ENCODE data around the gene KLF6. TPM values are rescaled to one million over a fixed set of nuclear protein-coding genes. Genes with fewer than 3 reads are reported as not detected.

Gene KLF6
- polyA plus RNA-seq, 1 experiment: 79.0 TPM

DNA sequence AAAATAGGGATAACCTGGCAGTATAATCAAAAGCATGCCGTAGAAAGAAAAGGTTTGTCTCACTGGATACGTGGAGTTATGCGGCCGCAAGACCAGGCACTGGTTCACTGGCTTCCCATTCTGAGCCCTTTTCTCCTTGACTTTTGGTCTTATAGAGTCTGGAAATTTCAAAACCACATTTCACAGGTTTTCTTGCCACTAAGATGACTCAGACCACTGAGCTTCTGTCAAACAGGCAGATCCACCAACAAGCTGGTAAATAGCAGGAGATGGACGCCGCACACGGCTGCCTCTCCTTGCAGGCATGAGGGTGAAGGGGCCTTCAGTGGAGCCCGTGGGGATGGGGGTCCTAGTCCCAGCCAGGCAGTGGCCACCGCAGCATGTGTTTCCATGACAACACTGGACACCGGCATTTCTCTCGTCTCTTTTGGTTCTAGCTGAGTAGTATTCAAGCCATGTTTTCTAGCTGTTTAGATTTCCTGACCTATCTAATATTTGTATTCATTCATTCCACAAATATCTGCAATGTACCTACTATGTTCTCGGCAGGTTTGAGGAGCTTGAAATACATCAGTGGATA, 55.5 kb downstream of the KLF6 start:
- POLR2A ChIA-PET: no interaction called here
- DNase-seq (ENCODE audit: low read depth): no peak
- TF ChIP-seq, protein P1, sequence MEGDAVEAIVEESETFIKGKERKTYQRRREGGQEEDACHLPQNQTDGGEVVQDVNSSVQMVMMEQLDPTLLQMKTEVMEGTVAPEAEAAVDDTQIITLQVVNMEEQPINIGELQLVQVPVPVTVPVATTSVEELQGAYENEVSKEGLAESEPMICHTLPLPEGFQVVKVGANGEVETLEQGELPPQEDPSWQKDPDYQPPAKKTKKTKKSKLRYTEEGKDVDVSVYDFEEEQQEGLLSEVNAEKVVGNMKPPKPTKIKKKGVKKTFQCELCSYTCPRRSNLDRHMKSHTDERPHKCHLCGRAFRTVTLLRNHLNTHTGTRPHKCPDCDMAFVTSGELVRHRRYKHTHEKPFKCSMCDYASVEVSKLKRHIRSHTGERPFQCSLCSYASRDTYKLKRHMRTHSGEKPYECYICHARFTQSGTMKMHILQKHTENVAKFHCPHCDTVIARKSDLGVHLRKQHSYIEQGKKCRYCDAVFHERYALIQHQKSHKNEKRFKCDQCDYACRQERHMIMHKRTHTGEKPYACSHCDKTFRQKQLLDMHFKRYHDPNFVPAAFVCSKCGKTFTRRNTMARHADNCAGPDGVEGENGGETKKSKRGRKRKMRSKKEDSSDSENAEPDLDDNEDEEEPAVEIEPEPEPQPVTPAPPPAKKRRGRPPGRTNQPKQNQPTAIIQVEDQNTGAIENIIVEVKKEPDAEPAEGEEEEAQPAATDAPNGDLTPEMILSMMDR (IDR thresholded peaks at IDR 0.05; ENCODE audit: insufficient read depth, low read depth, low read length): no peak
- no peaks in the 10 kb centered on the region for H3K36me3 ChIP-seq (ENCODE audit: control insufficient read depth, insufficient read depth, low read length)
- no peak overlapping the region for H3K4me3 ChIP-seq (ENCODE audit: low read depth, low read length)
- CTCF ChIA-PET: interaction anchor here (0.7 kb wide), 1 partner anchor 26 kb away, joined by 3 read pairs; no protein-coding TSS in a partner anchor
- no peaks in the 10 kb centered on the region for H3K27me3 ChIP-seq (ENCODE audit: control insufficient read depth, insufficient read depth, low read length)

DNA sequence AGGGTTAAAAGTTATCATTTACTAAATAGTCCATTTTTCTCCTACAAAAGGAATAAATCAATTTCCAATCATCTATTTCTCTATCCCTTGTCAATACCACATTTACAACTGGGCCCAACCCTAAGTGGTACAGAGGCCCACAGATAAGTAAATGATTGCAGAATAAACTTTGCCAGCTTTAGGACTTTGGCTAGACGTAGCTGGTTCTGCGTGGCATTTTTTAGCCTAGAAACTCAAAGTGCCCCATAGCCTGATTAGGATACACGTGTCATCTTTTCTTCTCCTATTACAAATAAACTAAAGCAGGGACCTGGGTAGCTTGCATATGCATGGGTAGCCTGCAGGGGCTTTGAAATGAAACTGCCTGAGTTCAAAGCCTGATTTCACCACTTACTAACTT, 56.4 kb downstream of the KLF6 start:
- ChIA-PET CTCF (no interaction called here), POLR2A (interaction anchor here (0.6 kb wide), 1 partner anchor 250 kb away, joined by 4 read pairs; no protein-coding TSS in a partner anchor)
- Histone ChIP-seq H3K27me3 (ENCODE audit: control insufficient read depth, insufficient read depth, low read length) (no peaks in the 10 kb centered on the region), H3K36me3 (ENCODE audit: control insufficient read depth, insufficient read depth, low read length) (no peaks in the 10 kb centered on the region), H3K4me3 (ENCODE audit: low read depth, low read length) (no peak overlapping the region)
- no peak for DNase-seq (ENCODE audit: low read depth)
- TF ChIP-seq, protein P1 (IDR thresholded peaks at IDR 0.05; ENCODE audit: insufficient read depth, low read depth, low read length): no peak

DNA sequence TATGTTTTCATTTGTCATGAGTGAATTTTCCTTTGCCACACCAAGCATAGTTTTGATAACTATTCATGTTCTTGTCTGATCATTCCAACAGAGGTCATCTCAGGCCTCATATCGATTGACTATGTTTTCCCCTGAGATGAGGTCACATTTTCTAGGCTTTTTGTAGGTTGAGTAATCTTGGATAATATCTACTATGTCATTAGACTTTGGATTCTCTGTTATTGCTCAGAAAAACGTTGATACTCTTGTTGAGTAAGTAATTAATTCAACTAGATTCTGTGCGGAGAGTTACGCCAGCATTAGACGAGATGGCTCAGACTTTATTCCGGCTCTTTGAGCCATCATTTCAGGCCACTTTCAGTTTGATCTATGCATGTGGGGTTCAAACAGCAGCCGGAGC, 57.7 kb downstream of the KLF6 start:
- ChIA-PET POLR2A (no interaction called here), CTCF (no interaction called here)
- Histone ChIP-seq H3K36me3 (ENCODE audit: control insufficient read depth, insufficient read depth, low read length) (no peaks in the 10 kb centered on the region), H3K27me3 (ENCODE audit: control insufficient read depth, insufficient read depth, low read length) (no peaks in the 10 kb centered on the region), H3K4me3 (ENCODE audit: low read depth, low read length) (no peak overlapping the region)
- TF ChIP-seq, protein P1 (IDR thresholded peaks at IDR 0.05; ENCODE audit: insufficient read depth, low read depth, low read length): no peak
- no peak for DNase-seq (ENCODE audit: low read depth)
